NT2/D1 (cell line): ENCODE data around the gene ELAC1.
"Not testable (repeated sequence)": the region's sequence is repeated elsewhere in the genome, so short reads cannot be mapped to it uniquely, and the experiment has no call there.

ENCODE experiments used
- DNase-seq: peaks from one replicate; pipeline ENCODE4 v3.0.0-alpha.2; 2011; ENCODE audit warnings: low read depth, low spot score
- H3K27me3 ChIP-seq: 2 replicates; pipeline ENCODE4 v1.6.0; 2011; ENCODE audit warnings: mild to moderate bottlenecking; ENCODE audit not compliant: insufficient read length, insufficient read depth
- H3K36me3 ChIP-seq: 2 replicates; pipeline ENCODE4 v1.6.1; 2011; ENCODE audit warnings: mild to moderate bottlenecking, low read length, mixed read lengths; ENCODE audit not compliant: insufficient read depth, insufficient read length
- H3K4me1 ChIP-seq: 2 replicates; pipeline ENCODE4 v1.5.1; 2011; ENCODE audit not compliant: insufficient read depth, insufficient read length
- H3K4me3 ChIP-seq: 2 replicates; pipeline ENCODE4 v1.5.1; 2011; ENCODE audit warnings: low read depth; ENCODE audit not compliant: insufficient read length
- H3K9ac ChIP-seq: 2 replicates; pipeline ENCODE4 v1.6.0; 2011; ENCODE audit warnings: low read depth; ENCODE audit not compliant: insufficient read length
- H3K9me3 ChIP-seq: 2 replicates; pipeline ENCODE4 v1.5.1; 2011; ENCODE audit warnings: mild to moderate bottlenecking, low read length; ENCODE audit not compliant: insufficient read depth
- SUZ12 ChIP-seq: IDR thresholded peaks from 2 replicates; pipeline ENCODE4 v1.6.1; 2011; ENCODE audit not compliant: insufficient read length, insufficient read depth; ENCODE audit errors: extremely low read depth
- YY1 ChIP-seq: IDR thresholded peaks from 2 replicates; pipeline ENCODE4 v1.6.1; 2011; ENCODE audit not compliant: insufficient read length, insufficient read depth
- ZNF274 ChIP-seq: IDR thresholded peaks from 2 replicates; pipeline ENCODE4 v1.6.1; 2011; ENCODE audit warnings: mild to moderate bottlenecking, low read depth, low read length

ELAC1 gene

DNA sequence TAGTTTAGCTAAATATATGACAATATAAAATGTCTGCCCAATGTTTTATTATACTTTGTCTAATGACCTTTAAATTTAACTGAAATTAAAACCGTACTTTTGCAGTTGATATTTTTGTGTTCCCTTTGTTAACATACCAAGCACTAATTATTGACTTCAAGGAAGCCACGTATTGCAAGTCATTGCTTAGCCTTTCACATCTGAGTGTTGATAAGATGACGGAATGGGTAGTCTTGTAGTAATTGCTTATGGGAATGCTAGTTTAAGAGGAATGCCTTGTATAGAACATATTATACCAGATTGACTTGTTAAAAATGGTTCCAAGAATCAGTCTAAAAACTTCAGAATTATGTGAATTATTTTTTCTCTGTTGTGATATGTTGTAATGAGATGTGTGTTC is 14.0 kb upstream of the ELAC1 start:
- Histone ChIP-seq H3K4me1 (no peaks in the 10 kb centered on the region), H3K36me3 (no peaks in the 10 kb centered on the region), H3K9me3 (no peaks in the 10 kb centered on the region), H3K27me3 (no peaks in the 10 kb centered on the region), H3K9ac (no peak overlapping the region), H3K4me3 (no peak overlapping the region)
- TF ChIP-seq ZNF274 (no peak), SUZ12 (no peak), YY1 (no peak)
- DNase-seq: no peak

DNA sequence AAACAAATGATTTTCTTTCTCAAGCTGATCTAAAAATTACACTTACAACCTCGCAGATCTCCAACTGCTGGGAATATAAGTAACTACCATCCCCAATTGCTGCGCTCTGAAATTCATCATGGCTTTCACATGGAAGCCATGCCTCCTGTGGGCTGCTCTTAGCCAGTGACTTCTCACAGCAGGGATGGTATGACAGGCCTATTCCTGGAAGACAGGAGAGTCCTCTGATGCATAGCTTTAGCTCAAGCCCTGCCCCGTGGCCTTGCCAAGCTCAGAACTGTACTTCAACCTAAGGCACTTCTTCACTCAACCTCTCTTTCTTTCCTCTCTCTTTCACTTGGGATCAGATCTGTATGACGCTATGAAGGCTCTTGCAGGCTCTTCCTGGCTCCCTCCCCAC is 12.6 kb upstream of the ELAC1 start:
- H3K27me3 ChIP-seq: no peaks in the 10 kb centered on the region
- no peak overlapping the region for H3K4me3 ChIP-seq
- H3K9me3 ChIP-seq: no peaks in the 10 kb centered on the region
- H3K9ac ChIP-seq: no peak overlapping the region
- H3K4me1 ChIP-seq: no peaks in the 10 kb centered on the region
- DNase-seq: peak; percentile 16
- H3K36me3 ChIP-seq: no peaks in the 10 kb centered on the region
- TF ChIP-seq ZNF274: no peak

DNA sequence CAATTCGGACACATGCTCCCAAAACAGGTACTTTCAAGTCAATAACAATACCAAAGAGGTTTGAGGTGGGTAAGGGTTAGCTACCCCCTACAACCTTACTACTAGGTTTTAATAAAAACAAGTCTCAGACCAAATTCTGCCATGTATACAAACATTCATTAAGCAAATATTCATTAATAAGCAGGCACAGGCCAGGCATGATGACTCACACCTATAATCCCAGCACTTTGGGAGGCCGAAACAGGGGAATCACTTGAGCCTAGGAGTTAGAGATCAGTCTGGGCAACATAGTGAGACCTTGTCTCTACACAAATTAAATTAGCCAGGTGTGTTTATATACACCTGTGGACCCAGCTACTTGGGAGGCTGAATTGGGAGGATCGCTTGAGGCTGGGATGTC is 11.7 kb upstream of the ELAC1 start:
- 0 out of 2 replicates have a peak, but pooled peaks cover 4% of the 10 kb centered on the region for H3K9me3 ChIP-seq
- TF ChIP-seq SUZ12 (no peak), YY1 (no peak), ZNF274 (no peak)
- no peaks in the 10 kb centered on the region for H3K36me3 ChIP-seq
- no peak overlapping the region for H3K4me3 ChIP-seq
- H3K4me1 ChIP-seq: no peaks in the 10 kb centered on the region
- no peak for DNase-seq
- H3K9ac ChIP-seq: no peak overlapping the region
- no peaks in the 10 kb centered on the region for H3K27me3 ChIP-seq

DNA sequence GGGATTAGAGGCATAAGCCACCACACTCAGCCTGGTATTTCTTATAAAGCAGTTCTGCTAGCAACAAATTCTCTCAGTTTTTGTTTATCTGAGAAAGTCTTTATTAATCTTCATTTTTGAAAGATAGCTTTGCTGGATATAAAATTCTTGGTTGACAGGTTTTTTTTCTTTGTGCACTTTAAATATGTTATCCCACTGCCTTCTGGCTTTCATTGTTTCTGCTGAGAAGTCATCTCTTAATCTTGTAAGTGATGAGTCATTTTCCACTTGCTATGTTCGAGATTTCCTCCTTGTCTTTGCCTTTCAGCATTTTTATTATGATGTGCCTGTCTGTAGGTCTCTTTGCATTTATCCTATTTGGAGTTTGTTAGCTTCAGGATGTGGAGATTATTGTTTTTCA is 5.9 kb upstream of the ELAC1 start:
- Histone ChIP-seq H3K9me3 (peaks cover 21% of the 10 kb centered on the region), H3K36me3 (no peaks in the 10 kb centered on the region), H3K9ac (no peak overlapping the region), H3K4me3 (no peak overlapping the region), H3K27me3 (no peaks in the 10 kb centered on the region), H3K4me1 (no peaks in the 10 kb centered on the region)
- TF ChIP-seq ZNF274: no peak
- TF ChIP-seq YY1: no peak
- TF ChIP-seq SUZ12: no peak
- DNase-seq: no peak

DNA sequence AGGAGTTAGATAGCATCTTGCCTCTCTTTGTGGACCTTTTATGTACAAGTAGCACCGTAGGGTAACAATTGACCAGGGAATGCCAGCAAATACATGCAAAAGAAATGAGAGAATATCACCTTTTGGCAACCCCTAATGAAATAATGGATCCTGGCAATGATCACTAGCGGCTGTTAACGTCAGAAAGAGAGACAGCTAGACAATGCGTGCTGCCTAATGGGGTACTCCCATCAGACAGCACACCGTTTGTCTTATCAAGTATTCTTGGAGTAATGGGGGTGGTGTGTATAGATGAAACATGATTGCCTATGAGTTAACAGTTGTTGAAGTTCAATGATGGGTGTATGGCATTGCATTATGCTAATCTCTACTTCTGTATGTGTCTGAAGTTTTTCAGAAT is 1.6 kb downstream of the ELAC1 start:
- no peaks in the 10 kb centered on the region for H3K27me3 ChIP-seq
- peaks cover 3% of the 10 kb centered on the region for H3K36me3 ChIP-seq
- TF ChIP-seq ZNF274: no peak
- no peak for TF ChIP-seq SUZ12
- TF ChIP-seq YY1: no peak
- no peak for DNase-seq
- no peaks in the 10 kb centered on the region for H3K4me1 ChIP-seq
- no peak overlapping the region for H3K4me3 ChIP-seq
- no peaks in the 10 kb centered on the region for H3K9me3 ChIP-seq
- no peak overlapping the region for H3K9ac ChIP-seq

DNA sequence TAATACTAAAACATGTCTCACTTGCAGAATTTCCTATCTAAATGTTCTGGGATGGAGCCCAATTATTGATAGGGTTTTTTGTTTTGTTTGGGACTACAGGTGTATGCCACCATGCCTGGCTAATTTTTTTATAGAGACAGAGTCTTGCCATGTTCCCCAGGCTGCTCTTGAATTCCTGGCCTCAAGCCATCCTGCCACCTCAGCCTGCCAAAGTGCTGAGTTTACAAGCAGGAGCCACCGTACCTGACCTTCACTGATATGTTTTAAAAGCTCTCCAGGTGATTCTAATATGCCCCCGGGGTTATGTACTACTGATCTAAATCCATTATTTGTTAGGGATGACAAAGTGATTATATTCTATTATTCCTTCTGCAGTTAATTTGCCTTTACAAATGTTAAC is 2.2 kb downstream of the ELAC1 start:
- no peaks in the 10 kb centered on the region for H3K27me3 ChIP-seq
- no peak overlapping the region for H3K4me3 ChIP-seq
- TF ChIP-seq SUZ12 (no peak), YY1 (no peak), ZNF274 (no peak)
- no peak for DNase-seq
- peaks cover 9% of the 10 kb centered on the region for H3K36me3 ChIP-seq
- H3K9ac ChIP-seq: no peak overlapping the region
- no peaks in the 10 kb centered on the region for H3K9me3 ChIP-seq
- H3K4me1 ChIP-seq: no peaks in the 10 kb centered on the region

DNA sequence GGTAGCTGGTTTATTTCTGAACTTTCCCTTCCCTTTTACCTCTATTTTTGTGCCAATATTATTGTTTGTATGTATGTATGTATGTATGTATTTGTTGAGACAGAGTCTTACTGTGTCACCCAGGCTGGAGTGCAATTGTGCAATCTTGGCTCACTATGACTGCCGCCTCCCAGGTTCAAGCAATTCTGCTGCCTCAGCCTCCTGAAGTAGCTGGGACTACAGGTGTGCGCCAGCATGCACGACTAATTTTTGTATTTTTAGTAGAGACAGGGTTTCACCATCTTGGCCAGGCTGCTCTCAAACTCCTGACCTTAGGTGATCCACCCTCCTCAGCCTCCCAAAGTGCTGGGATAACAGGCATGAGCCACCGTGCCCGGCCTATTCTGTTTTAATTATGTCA is 4.6 kb downstream of the ELAC1 start:
- H3K9ac ChIP-seq, H3K4me3 ChIP-seq, DNase-seq, H3K4me1 ChIP-seq, H3K27me3 ChIP-seq: not testable (repeated sequence)
- Histone ChIP-seq H3K9me3 (peaks cover 19% of the 10 kb centered on the region), H3K36me3 (peaks cover 30% of the 10 kb centered on the region)

DNA sequence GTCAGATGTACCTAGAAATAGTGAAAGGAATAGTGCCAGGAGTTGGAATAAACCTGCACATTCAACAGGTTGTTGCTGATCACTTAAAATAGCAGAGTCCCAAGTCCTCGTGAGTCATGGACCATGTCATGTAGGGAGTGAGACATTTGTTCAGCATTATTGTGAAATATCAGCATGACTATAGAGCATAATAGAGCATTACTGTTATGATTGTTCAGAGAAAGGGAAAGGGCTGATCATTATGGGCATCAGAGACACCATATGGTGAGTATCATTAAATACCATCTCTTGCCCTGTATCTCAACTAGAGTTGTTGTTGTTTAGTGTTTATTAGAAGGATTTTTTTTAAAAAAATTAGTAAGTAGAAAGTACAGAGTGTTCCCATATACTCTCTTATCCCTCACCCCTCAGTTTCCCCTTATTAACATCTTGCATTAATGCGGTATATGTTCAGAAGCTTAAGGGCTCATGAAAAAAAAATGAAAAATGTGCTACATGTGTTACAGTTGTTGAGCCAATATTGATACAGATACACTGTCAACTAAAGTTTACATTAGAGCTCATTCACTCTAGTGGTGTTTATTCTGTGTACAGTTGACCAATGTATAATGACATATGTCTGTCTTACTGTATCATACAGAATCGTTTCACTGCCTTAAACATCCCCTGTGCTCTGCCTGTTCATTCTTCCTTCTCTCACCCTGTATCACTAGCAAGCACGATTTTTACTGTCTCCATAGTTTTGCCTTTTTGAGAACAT is 5.7 kb downstream of the ELAC1 start:
- no peak for DNase-seq

More for the DNA sequence above, 5.7 kb downstream of the ELAC1 start:
- Histone ChIP-seq H3K9ac (no peak overlapping the region), H3K27me3 (no peaks in the 10 kb centered on the region), H3K9me3 (peaks cover 24% of the 10 kb centered on the region), H3K4me3 (no peak overlapping the region), H3K4me1 (no peaks in the 10 kb centered on the region), H3K36me3 (peaks cover 31% of the 10 kb centered on the region)
- TF ChIP-seq YY1: no peak
- TF ChIP-seq ZNF274: no peak
- no peak for TF ChIP-seq SUZ12
